GM12878 (cell line): ENCODE data around the gene LHFPL2. TPM values are rescaled to one million over a fixed set of nuclear protein-coding genes. Genes with fewer than 3 reads are reported as not detected.

Experiments
- BMI1 ChIP-seq: fragments of 450-650 bp; IDR thresholded peaks from 2 replicates; pipeline ENCODE4 v1.6.1; 2016; ENCODE audit warnings: mild to moderate bottlenecking, moderate library complexity, borderline replicate concordance
- DPF2 ChIP-seq: fragments of 450-650 bp; IDR thresholded peaks from 2 replicates; pipeline ENCODE4 v1.6.1; 2017; ENCODE audit warnings: mild to moderate bottlenecking
- ETV6 ChIP-seq, 2 experiments: fragments of 450-650 bp in 1 of 2; IDR thresholded peaks in 1 of 2; conservative IDR thresholded peaks in 1 of 2; 2 replicates each; pipeline ENCODE4 v1.6.1; 2014; ENCODE audit warnings: antibody characterized with exemption in 1 of 2, borderline replicate concordance in 1 of 2, low read depth in 1 of 2, mild to moderate bottlenecking in 1 of 2, moderate library complexity in 1 of 2
- HDAC2 ChIP-seq: fragments of 200-600 bp; sonication (generic); IDR thresholded peaks from 2 replicates; pipeline ENCODE4 v1.6.1; 2017
- JUND ChIP-seq: IDR thresholded peaks from 2 replicates; pipeline ENCODE4 v1.6.1; 2012; ENCODE audit warnings: low read depth, mild to moderate bottlenecking, low read length, improper control_type of control experiment, moderate library complexity
- MXI1 ChIP-seq: fragments of 150-350 bp; IDR thresholded peaks from 2 replicates; pipeline ENCODE4 v1.6.1; 2011; ENCODE audit warnings: low read depth, mild to moderate bottlenecking, inconsistent platforms, low read length, improper control_type of control experiment
- NR2C2 ChIP-seq: IDR thresholded peaks from 2 replicates; pipeline ENCODE4 v1.6.1; 2011; ENCODE audit warnings: borderline replicate concordance, low read depth; ENCODE audit not compliant: control insufficient read depth, insufficient read length
- PML ChIP-seq: IDR thresholded peaks from 2 replicates; pipeline ENCODE4 v1.6.1; 2012; ENCODE audit warnings: low read length, inconsistent platforms
- RFX5 ChIP-seq: IDR thresholded peaks from 2 replicates; pipeline ENCODE4 v1.6.1; 2011; ENCODE audit warnings: low read depth, low read length, improper control_type of control experiment
- SIN3A ChIP-seq: IDR thresholded peaks from 2 replicates; pipeline ENCODE4 v1.6.1; 2012; ENCODE audit warnings: low read depth, low read length, improper control_type of control experiment
- SMAD1 ChIP-seq: fragments of 450-650 bp; IDR thresholded peaks from 2 replicates; pipeline ENCODE4 v1.6.1; 2018; ENCODE audit warnings: mild to moderate bottlenecking, low read depth; ENCODE audit not compliant: partially characterized antibody
- SPI1 ChIP-seq: IDR thresholded peaks from 2 replicates; pipeline ENCODE4 v1.6.1; 2011; ENCODE audit warnings: low read depth, mild to moderate bottlenecking, low read length, moderate library complexity, borderline replicate concordance; ENCODE audit not compliant: insufficient read depth
- SRF ChIP-seq, 2 experiments: IDR thresholded peaks; 2 replicates each; pipeline ENCODE4 v1.6.1; 2011; ENCODE audit warnings: low read depth in 2 of 2, low read length in 2 of 2, mild to moderate bottlenecking in 1 of 2, moderate library complexity in 1 of 2
- ZBED1 ChIP-seq: IDR thresholded peaks from 2 replicates; pipeline ENCODE4 v1.6.1; 2016; ENCODE audit warnings: borderline replicate concordance
- ZNF207 ChIP-seq: fragments of 450-650 bp; IDR thresholded peaks from 2 replicates; pipeline ENCODE4 v1.6.1; 2014; ENCODE audit warnings: antibody characterized with exemption, mild to moderate bottlenecking, borderline replicate concordance
- ZNF384 ChIP-seq: IDR thresholded peaks from 2 replicates; pipeline ENCODE4 v1.6.1; 2012; ENCODE audit warnings: low read depth, mild to moderate bottlenecking, low read length, improper control_type of control experiment, borderline replicate concordance
- polyA plus RNA-seq, 11 experiments: library from polyadenylated mRNA; depleted of rRNA in 4 of 11; unstranded in 6 of 11; stranded (reverse) in 5 of 11; fragments of >200 nt; fragmentation: Nextera tagmentation in 4 of 11; fragmentation: Illumina TruSeq in 1 of 11; extraction: Ambion mirVana in 4 of 11; extraction: Trizol in 1 of 11; gene quantifications; 1 replicate in 1 of 11; 2 replicates in 10 of 11; pipeline versions ENCODE4 v1.2.1 to v1.2.3, GENCODE V29; 2011 to 2016; ENCODE audit warnings: inconsistent platforms in 2 of 11, missing spikeins in 2 of 11, low read depth in 1 of 11
- total RNA-seq, 4 experiments: library from RNA; depleted of rRNA in 3 of 4; stranded (reverse); fragments of >200 nt in 3 of 4; fragmentation: Illumina TruSeq in 1 of 4; extraction: Trizol in 1 of 4; gene quantifications; 2 replicates each; pipeline versions ENCODE4 v1.2.1 to v1.2.3, GENCODE V29; 2013 to 2021
- TF ChIP-seq, protein P1 (sequence below): fragments of 450-650 bp; formaldehyde crosslinking; IDR thresholded peaks from 2 replicates; pipeline ENCODE4 v1.4.0; 2020; ENCODE audit warnings: mild to moderate bottlenecking, moderate library complexity
- TF ChIP-seq, protein P2 (sequence below): fragments of 450-650 bp; IDR thresholded peaks from 2 replicates; pipeline ENCODE4 v1.6.1; 2017; ENCODE audit warnings: low read depth, mild to moderate bottlenecking, moderate library complexity
- TF ChIP-seq, protein P3 (sequence below): fragments of 450-650 bp; IDR thresholded peaks from 2 replicates; pipeline ENCODE4 v1.6.1; 2018; ENCODE audit warnings: mild to moderate bottlenecking, low read depth, moderate library complexity; ENCODE audit not compliant: partially characterized antibody
- TF ChIP-seq, protein P4 (sequence below): IDR thresholded peaks from 2 replicates; pipeline ENCODE4 v1.6.1; 2011; ENCODE audit warnings: low read depth, low read length, improper control_type of control experiment, borderline replicate concordance

The LHFPL2 gene
- total and polyA plus RNA-seq, 10 of the 15 experiments (the other 5 are each of a cell fraction or from before 2014, with no cell fraction given) = 4.1 to 21.8 (median 12.5) TPM

DNA sequence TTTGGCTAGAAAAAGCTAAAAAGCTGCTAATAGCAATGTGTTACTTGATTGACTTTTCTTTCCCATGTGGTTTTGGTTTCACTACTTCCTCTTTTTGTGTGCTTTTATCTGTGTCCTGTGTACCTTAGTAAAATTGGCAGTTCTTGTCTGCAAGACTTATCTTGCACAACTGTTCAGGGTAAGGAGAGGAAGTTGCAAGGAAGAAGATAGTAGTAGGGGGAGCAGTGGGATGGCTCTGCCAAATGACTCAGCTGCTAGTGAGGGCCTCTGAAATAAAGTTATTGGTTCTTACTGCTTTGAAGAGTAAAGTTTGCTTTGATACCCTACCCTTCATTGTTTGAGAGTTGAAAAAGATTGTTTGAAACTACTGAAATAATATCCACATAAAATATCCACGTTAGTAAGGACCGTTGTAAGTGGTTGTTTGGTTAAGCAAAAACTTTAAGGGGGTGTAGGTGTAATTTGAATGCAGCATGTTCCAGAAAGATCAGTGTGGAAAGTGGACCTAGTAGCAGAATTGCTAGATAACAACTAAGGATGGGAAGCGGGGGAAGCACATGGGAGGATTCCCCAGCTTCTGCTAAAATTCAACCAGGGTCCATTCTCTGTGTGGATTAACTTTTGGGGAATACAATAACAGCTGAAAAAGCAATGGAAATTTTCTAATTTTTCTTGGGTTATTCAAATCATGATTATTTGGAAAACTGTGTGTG, 164.6 kb downstream of the LHFPL2 start (continued):
- TF ChIP-seq, protein P1, sequence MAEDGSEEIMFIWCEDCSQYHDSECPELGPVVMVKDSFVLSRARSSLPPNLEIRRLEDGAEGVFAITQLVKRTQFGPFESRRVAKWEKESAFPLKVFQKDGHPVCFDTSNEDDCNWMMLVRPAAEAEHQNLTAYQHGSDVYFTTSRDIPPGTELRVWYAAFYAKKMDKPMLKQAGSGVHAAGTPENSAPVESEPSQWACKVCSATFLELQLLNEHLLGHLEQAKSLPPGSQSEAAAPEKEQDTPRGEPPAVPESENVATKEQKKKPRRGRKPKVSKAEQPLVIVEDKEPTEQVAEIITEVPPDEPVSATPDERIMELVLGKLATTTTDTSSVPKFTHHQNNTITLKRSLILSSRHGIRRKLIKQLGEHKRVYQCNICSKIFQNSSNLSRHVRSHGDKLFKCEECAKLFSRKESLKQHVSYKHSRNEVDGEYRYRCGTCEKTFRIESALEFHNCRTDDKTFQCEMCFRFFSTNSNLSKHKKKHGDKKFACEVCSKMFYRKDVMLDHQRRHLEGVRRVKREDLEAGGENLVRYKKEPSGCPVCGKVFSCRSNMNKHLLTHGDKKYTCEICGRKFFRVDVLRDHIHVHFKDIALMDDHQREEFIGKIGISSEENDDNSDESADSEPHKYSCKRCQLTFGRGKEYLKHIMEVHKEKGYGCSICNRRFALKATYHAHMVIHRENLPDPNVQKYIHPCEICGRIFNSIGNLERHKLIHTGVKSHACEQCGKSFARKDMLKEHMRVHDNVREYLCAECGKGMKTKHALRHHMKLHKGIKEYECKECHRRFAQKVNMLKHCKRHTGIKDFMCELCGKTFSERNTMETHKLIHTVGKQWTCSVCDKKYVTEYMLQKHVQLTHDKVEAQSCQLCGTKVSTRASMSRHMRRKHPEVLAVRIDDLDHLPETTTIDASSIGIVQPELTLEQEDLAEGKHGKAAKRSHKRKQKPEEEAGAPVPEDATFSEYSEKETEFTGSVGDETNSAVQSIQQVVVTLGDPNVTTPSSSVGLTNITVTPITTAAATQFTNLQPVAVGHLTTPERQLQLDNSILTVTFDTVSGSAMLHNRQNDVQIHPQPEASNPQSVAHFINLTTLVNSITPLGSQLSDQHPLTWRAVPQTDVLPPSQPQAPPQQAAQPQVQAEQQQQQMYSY (CRISPR knock-in tag) = no peak
- TF ChIP-seq SPI1 (peak; percentile 87), PML (0 out of 2 replicates have a peak, but pooled peaks have one; percentile 58), MXI1 (no peak), SIN3A (no peak), ZNF384 (no peak), NR2C2 (no peak), ETV6 (conservative IDR thresholded peaks at IDR 0.05 in 1 of 2, IDR thresholded peaks at IDR 0.05 in 1 of 2; ENCODE audit: borderline replicate concordance in 1 of 2, low read depth in 1 of 2) (peak in 1 of 2 experiments; percentile 72; a peak in 1 of 4 replicates), BMI1 (no peak), SMAD1 (no peak), DPF2 (peak; percentile 44; the same call in 1 of the 2 replicates), HDAC2 (no peak), RFX5 (no peak), ZNF207 (no peak), SRF (IDR thresholded peaks at IDR 0.05; ENCODE audit: low read depth in 2 of 2, low read length in 2 of 2) (no peak), ZBED1 (no peak), JUND (no peak)
- TF ChIP-seq, protein P2, sequence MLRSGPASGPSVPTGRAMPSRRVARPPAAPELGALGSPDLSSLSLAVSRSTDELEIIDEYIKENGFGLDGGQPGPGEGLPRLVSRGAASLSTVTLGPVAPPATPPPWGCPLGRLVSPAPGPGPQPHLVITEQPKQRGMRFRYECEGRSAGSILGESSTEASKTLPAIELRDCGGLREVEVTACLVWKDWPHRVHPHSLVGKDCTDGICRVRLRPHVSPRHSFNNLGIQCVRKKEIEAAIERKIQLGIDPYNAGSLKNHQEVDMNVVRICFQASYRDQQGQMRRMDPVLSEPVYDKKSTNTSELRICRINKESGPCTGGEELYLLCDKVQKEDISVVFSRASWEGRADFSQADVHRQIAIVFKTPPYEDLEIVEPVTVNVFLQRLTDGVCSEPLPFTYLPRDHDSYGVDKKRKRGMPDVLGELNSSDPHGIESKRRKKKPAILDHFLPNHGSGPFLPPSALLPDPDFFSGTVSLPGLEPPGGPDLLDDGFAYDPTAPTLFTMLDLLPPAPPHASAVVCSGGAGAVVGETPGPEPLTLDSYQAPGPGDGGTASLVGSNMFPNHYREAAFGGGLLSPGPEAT = peak; percentile 65
- TF ChIP-seq, protein P3, sequence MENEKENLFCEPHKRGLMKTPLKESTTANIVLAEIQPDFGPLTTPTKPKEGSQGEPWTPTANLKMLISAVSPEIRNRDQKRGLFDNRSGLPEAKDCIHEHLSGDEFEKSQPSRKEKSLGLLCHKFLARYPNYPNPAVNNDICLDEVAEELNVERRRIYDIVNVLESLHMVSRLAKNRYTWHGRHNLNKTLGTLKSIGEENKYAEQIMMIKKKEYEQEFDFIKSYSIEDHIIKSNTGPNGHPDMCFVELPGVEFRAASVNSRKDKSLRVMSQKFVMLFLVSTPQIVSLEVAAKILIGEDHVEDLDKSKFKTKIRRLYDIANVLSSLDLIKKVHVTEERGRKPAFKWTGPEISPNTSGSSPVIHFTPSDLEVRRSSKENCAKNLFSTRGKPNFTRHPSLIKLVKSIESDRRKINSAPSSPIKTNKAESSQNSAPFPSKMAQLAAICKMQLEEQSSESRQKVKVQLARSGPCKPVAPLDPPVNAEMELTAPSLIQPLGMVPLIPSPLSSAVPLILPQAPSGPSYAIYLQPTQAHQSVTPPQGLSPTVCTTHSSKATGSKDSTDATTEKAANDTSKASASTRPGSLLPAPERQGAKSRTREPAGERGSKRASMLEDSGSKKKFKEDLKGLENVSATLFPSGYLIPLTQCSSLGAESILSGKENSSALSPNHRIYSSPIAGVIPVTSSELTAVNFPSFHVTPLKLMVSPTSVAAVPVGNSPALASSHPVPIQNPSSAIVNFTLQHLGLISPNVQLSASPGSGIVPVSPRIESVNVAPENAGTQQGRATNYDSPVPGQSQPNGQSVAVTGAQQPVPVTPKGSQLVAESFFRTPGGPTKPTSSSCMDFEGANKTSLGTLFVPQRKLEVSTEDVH = no peak
- TF ChIP-seq, protein P4, sequence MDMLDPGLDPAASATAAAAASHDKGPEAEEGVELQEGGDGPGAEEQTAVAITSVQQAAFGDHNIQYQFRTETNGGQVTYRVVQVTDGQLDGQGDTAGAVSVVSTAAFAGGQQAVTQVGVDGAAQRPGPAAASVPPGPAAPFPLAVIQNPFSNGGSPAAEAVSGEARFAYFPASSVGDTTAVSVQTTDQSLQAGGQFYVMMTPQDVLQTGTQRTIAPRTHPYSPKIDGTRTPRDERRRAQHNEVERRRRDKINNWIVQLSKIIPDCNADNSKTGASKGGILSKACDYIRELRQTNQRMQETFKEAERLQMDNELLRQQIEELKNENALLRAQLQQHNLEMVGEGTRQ = no peak
